Measurements from ENCODE around the gene GPD1L.

GRCh38 chr3:32077260-32078084 lies 28.9 kb upstream of the GPD1L start:
- TF ChIP-seq, protein P1, sequence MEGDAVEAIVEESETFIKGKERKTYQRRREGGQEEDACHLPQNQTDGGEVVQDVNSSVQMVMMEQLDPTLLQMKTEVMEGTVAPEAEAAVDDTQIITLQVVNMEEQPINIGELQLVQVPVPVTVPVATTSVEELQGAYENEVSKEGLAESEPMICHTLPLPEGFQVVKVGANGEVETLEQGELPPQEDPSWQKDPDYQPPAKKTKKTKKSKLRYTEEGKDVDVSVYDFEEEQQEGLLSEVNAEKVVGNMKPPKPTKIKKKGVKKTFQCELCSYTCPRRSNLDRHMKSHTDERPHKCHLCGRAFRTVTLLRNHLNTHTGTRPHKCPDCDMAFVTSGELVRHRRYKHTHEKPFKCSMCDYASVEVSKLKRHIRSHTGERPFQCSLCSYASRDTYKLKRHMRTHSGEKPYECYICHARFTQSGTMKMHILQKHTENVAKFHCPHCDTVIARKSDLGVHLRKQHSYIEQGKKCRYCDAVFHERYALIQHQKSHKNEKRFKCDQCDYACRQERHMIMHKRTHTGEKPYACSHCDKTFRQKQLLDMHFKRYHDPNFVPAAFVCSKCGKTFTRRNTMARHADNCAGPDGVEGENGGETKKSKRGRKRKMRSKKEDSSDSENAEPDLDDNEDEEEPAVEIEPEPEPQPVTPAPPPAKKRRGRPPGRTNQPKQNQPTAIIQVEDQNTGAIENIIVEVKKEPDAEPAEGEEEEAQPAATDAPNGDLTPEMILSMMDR (IDR thresholded peaks at IDR 0.05; ENCODE audit: poor library complexity, severe bottlenecking): no peak
- TF ChIP-seq EZH2 (IDR thresholded peaks at IDR 0.05; ENCODE audit: borderline replicate concordance, insufficient read depth, low read length, poor library complexity, severe bottlenecking) (no peak), RAD21 (conservative IDR thresholded peaks at IDR 0.05) (no peak), REST (IDR thresholded peaks at IDR 0.05; ENCODE audit: borderline replicate concordance) (no peak)
